ENCODE measurements around the gene CAST. TPM values are rescaled to one million over a fixed set of nuclear protein-coding genes. Genes with fewer than 3 reads are reported as not detected.
"Not testable (repeated sequence)": the region's sequence is repeated elsewhere in the genome, so short reads cannot be mapped to it uniquely, and the experiment has no call there.

CAST gene
- total RNA-seq, 2 experiments from 2014 or later = 155 to 162 TPM

GRCh38 chr5:96794757-96795156, 132.6 kb downstream of the CAST start:
- Mint-ChIP-seq H3K4me1 (ENCODE audit: low read depth) (peaks cover 35% of the 10 kb centered on the region), H3K27me3 (no peaks in the 10 kb centered on the region), H3K4me3 (no peak overlapping the region), H3K9me3 (no peaks in the 10 kb centered on the region), H3K36me3 (peaks cover 71% of the 10 kb centered on the region), H3K27ac (peak overlapping the region; percentile 7)
- intact Hi-C loops (cut with micrococcal nuclease) = loop anchor here (1.0 kb wide), 1 partner anchor 22 kb away; no protein-coding TSS in a partner anchor
- ChIA-PET POLR2A (interaction anchor here (1.4 kb wide), 1 partner anchor 14 kb away, joined by 4 read pairs; no protein-coding TSS in a partner anchor), CTCF (no interaction called here)
- DNase-seq = peak; percentile 78

GRCh38 chr5:96795626-96796025, 133.4 kb downstream of the CAST start:
- ChIA-PET POLR2A (interaction anchor here (1.2 to 1.4 kb wide), 2 partner anchors 12 to 13 kb away, joined by 3 to 4 read pairs; partner anchors contain the start of gene ERAP1), CTCF (no interaction called here)
- Mint-ChIP-seq H3K4me3 (no peak overlapping the region), H3K27me3 (no peaks in the 10 kb centered on the region), H3K4me1 (ENCODE audit: low read depth) (peaks cover 40% of the 10 kb centered on the region), H3K36me3 (peaks cover 70% of the 10 kb centered on the region), H3K9me3 (no peaks in the 10 kb centered on the region), H3K27ac (no peak overlapping the region)
- intact Hi-C loops (cut with micrococcal nuclease) = no loop called here
- no peak for DNase-seq

GRCh38 chr5:96796434-96796833, 134.3 kb downstream of the CAST start:
- Mint-ChIP-seq H3K27me3 (no peaks in the 10 kb centered on the region), H3K27ac (no peak overlapping the region), H3K9me3 (no peaks in the 10 kb centered on the region), H3K4me1 (ENCODE audit: low read depth) (peaks cover 44% of the 10 kb centered on the region), H3K4me3 (no peak overlapping the region), H3K36me3 (peaks cover 66% of the 10 kb centered on the region)
- intact Hi-C loops (cut with micrococcal nuclease) = no loop called here
- DNase-seq = no peak
- ChIA-PET CTCF (no interaction called here), POLR2A (interaction anchor here (1.2 kb wide), 1 partner anchor 11 kb away, joined by 3 read pairs; the partner anchor contains the start of gene ERAP1)

GRCh38 chr5:96801718-96802117, 139.5 kb downstream of the CAST start:
- H3K27me3 Mint-ChIP-seq, H3K27ac Mint-ChIP-seq, H3K4me3 Mint-ChIP-seq, DNase-seq, CTCF ChIA-PET, POLR2A ChIA-PET, H3K9me3 Mint-ChIP-seq: not testable (repeated sequence)
- peaks cover 63% of the 10 kb centered on the region for H3K4me1 Mint-ChIP-seq (ENCODE audit: low read depth)
- peaks cover 55% of the 10 kb centered on the region for H3K36me3 Mint-ChIP-seq
- intact Hi-C loops (cut with micrococcal nuclease) = loop anchor here (10.0 kb wide), 1 partner anchor 267 kb away; no protein-coding TSS in a partner anchor

- H3K4me3 Mint-ChIP-seq = peak overlapping the region; percentile 94
- H3K9me3 Mint-ChIP-seq = no peaks in the 10 kb centered on the region
- peak overlapping the region; percentile 98 for H3K27ac Mint-ChIP-seq
- H3K4me1 Mint-ChIP-seq (ENCODE audit: low read depth) = peaks cover 72% of the 10 kb centered on the region
- intact Hi-C loops (cut with micrococcal nuclease) = loop anchor here (2.0 to 10.0 kb wide), 4 partner anchors 62 to 355 kb away; no protein-coding TSS in a partner anchor
- peaks cover 27% of the 10 kb centered on the region for H3K36me3 Mint-ChIP-seq
- DNase-seq = peak; percentile 59
- ChIA-PET POLR2A (interaction anchor here (0.9 to 4.0 kb wide), 15 partner anchors 8 to 213 kb away, joined by 3 to 40 read pairs (median 4); partner anchors contain the start of genes ERAP2 and LNPEP), CTCF (interaction anchor here (1.0 to 2.0 kb wide), 11 partner anchors 14 to 357 kb away, joined by 3 to 15 read pairs (median 5); partner anchors contain the start of gene LNPEP)
- H3K27me3 Mint-ChIP-seq = no peaks in the 10 kb centered on the region
These were observed 145.0 kb downstream of the CAST start for GRCh38 chr5:96807075-96807654.

GRCh38 chr5:96808541-96808828, 146.3 kb downstream of the CAST start:
- Mint-ChIP-seq H3K4me3 (peak overlapping the region; percentile 93), H3K36me3 (peaks cover 18% of the 10 kb centered on the region), H3K27me3 (no peaks in the 10 kb centered on the region), H3K27ac (peak overlapping the region; percentile 98), H3K4me1 (ENCODE audit: low read depth) (peaks cover 60% of the 10 kb centered on the region), H3K9me3 (no peaks in the 10 kb centered on the region)
- intact Hi-C loops (cut with micrococcal nuclease) = loop anchor here (1.0 to 10.0 kb wide), 7 partner anchors 8 to 354 kb away; partner anchors contain the start of gene CAST
- CTCF ChIA-PET = interaction anchor here (0.8 to 2.0 kb wide), 9 partner anchors 10 to 356 kb away, joined by 3 to 15 read pairs (median 6); no protein-coding TSS in a partner anchor
- no peak for DNase-seq
- POLR2A ChIA-PET = interaction anchor here (0.9 to 4.0 kb wide), 17 partner anchors 10 to 212 kb away, joined by 3 to 40 read pairs (median 4); partner anchors contain the start of genes CAST, ERAP2 and LNPEP

- intact Hi-C loops (cut with micrococcal nuclease) = loop anchor here (1.0 to 10.0 kb wide), 7 partner anchors 7 to 353 kb away; partner anchors contain the start of gene CAST
- Mint-ChIP-seq H3K36me3 (peaks cover 13% of the 10 kb centered on the region), H3K27me3 (no peaks in the 10 kb centered on the region), H3K4me3 (peak overlapping the region; percentile 93), H3K9me3 (no peaks in the 10 kb centered on the region), H3K27ac (peak overlapping the region; percentile 98), H3K4me1 (ENCODE audit: low read depth) (peaks cover 56% of the 10 kb centered on the region)
- ChIA-PET POLR2A (interaction anchor here (0.9 to 4.0 kb wide), 14 partner anchors 10 to 154 kb away, joined by 3 to 40 read pairs (median 5); partner anchors contain the start of genes CAST, ERAP2 and LNPEP), CTCF (interaction anchor here (1.0 to 2.0 kb wide), 8 partner anchors 9 to 355 kb away, joined by 3 to 15 read pairs (median 7); no protein-coding TSS in a partner anchor)
- no peak for DNase-seq
These were observed 146.8 kb downstream of the CAST start for GRCh38 chr5:96808868-96809558.

GRCh38 chr5:96809921-96810320, 147.7 kb downstream of the CAST start:
- intact Hi-C loops (cut with micrococcal nuclease) = loop anchor here (2.0 to 10.0 kb wide), 6 partner anchors 13 to 845 kb away; partner anchors contain the start of genes CAST and ELL2
- Mint-ChIP-seq H3K4me1 (ENCODE audit: low read depth) (peaks cover 56% of the 10 kb centered on the region), H3K9me3 (no peaks in the 10 kb centered on the region), H3K4me3 (peak overlapping the region; percentile 21), H3K36me3 (peaks cover 9% of the 10 kb centered on the region), H3K27me3 (no peaks in the 10 kb centered on the region), H3K27ac (peak overlapping the region; percentile 59)
- peak; percentile 56 for DNase-seq
- CTCF ChIA-PET = interaction anchor here (1.2 to 1.5 kb wide), 2 partner anchors 58 to 59 kb away, joined by 3 to 4 read pairs; no protein-coding TSS in a partner anchor
- POLR2A ChIA-PET = no interaction called here

- no peak for DNase-seq
- no peak overlapping the region for H3K27ac Mint-ChIP-seq
- no peaks in the 10 kb centered on the region for H3K27me3 Mint-ChIP-seq
- H3K4me3 Mint-ChIP-seq = no peak overlapping the region
- ChIA-PET CTCF (interaction anchor here (0.8 kb wide), 2 partner anchors 9 to 349 kb away, joined by 3 read pairs; no protein-coding TSS in a partner anchor), POLR2A (no interaction called here)
- no peaks in the 10 kb centered on the region for H3K36me3 Mint-ChIP-seq
- intact Hi-C loops (cut with micrococcal nuclease) = loop anchor here (10.0 kb wide), 1 partner anchor 848 kb away; the partner anchor contains the start of gene ELL2
- no peaks in the 10 kb centered on the region for H3K9me3 Mint-ChIP-seq
- peaks cover 61% of the 10 kb centered on the region for H3K4me1 Mint-ChIP-seq (ENCODE audit: low read depth)
These were observed 150.7 kb downstream of the CAST start for GRCh38 chr5:96812851-96813250.

GRCh38 chr5:96814041-96814440, 151.9 kb downstream of the CAST start:
- H3K36me3 Mint-ChIP-seq = no peaks in the 10 kb centered on the region
- H3K4me3 Mint-ChIP-seq = no peak overlapping the region
- H3K27ac Mint-ChIP-seq = no peak overlapping the region
- ChIA-PET CTCF (interaction anchor here (1.1 to 1.2 kb wide), 2 partner anchors 9 to 349 kb away, joined by 4 to 5 read pairs; no protein-coding TSS in a partner anchor), POLR2A (no interaction called here)
- DNase-seq = no peak
- peaks cover 59% of the 10 kb centered on the region for H3K4me1 Mint-ChIP-seq (ENCODE audit: low read depth)
- no peaks in the 10 kb centered on the region for H3K9me3 Mint-ChIP-seq
- intact Hi-C loops (cut with micrococcal nuclease) = loop anchor here (10.0 kb wide), 1 partner anchor 849 kb away; the partner anchor contains the start of gene ELL2
- no peaks in the 10 kb centered on the region for H3K27me3 Mint-ChIP-seq

GRCh38 chr5:96816411-96816939, 154.3 kb downstream of the CAST start:
- H3K27ac Mint-ChIP-seq = peak overlapping the region; percentile 93
- POLR2A ChIA-PET = interaction anchor here (0.6 to 6.5 kb wide), 2 partner anchors 8 to 80 kb away, joined by 3 to 40 read pairs; partner anchors contain the start of gene ERAP1
- H3K36me3 Mint-ChIP-seq = no peaks in the 10 kb centered on the region
- peaks cover 64% of the 10 kb centered on the region for H3K4me1 Mint-ChIP-seq (ENCODE audit: low read depth)
- no peaks in the 10 kb centered on the region for H3K27me3 Mint-ChIP-seq
- CTCF ChIA-PET = interaction anchor here (0.6 to 2.0 kb wide), 6 partner anchors 37 to 346 kb away, joined by 3 to 5 read pairs (median 3); partner anchors contain the start of gene ERAP2
- H3K9me3 Mint-ChIP-seq = no peaks in the 10 kb centered on the region
- H3K4me3 Mint-ChIP-seq = peak overlapping the region; percentile 78
- peak; percentile 70 for DNase-seq
- intact Hi-C loops (cut with micrococcal nuclease) = loop anchor here (1.0 to 10.0 kb wide), 6 partner anchors 8 to 852 kb away; partner anchors contain the start of gene ELL2
